ENCODE results near the gene CBLC. TPM values are rescaled to one million over a fixed set of nuclear protein-coding genes. Genes with fewer than 3 reads are reported as not detected.
A peak's percentile ranks its signal among the peaks of the same experiment; 100 is the strongest.

Gene CBLC
- total RNA-seq, 2 experiments from 2014 or later: not detected

DNA sequence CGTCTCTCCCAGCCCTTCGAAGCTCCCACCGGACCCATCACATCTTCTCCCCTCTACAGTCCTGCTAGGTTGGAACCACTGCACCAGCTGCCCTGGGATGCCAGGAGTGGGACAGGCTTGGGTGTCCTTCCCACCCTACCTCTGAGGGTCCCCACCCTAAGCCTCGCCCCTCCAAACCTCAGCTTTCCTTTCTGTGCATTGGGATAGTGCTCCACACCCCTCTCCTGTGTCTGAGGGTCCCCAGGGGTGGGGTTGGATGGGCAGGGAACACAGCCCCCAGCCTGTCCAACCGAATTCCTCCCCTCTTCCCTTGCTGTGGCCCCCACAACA is 31.1 kb upstream of the CBLC start:
- Histone ChIP-seq H3K4me3 (ENCODE audit: low read length) (no peak overlapping the region), H3K9me3 (ENCODE audit: control insufficient read depth in 1 of 2, insufficient read depth in 1 of 2, low read length in 2 of 2) (no peaks in the 10 kb centered on the region), H3K27ac (ENCODE audit: low read depth in 1 of 2, low read length in 2 of 2) (peak overlapping the region; percentile 83 to 92), H3K4me1 (ENCODE audit: insufficient read depth, low read length) (peaks cover 56% of the 10 kb centered on the region), H3K36me3 (ENCODE audit: insufficient read depth, low read length) (peaks cover 8% of the 10 kb centered on the region), H3K27me3 (ENCODE audit: control insufficient read depth in 1 of 2, insufficient read depth in 2 of 2, low read length in 2 of 2) (no peaks in the 10 kb centered on the region)
- H3K36me3 Mint-ChIP-seq (ENCODE audit: low read depth): peaks cover 24% of the 10 kb centered on the region
- peaks cover 47% of the 10 kb centered on the region for H3K4me1 Mint-ChIP-seq (ENCODE audit: low read depth)
- POLR2A ChIA-PET: no interaction called here
- CTCF ChIA-PET: interaction anchor here (5.3 kb wide), 1 partner anchor 24 kb away, joined by 23 read pairs; no protein-coding TSS in a partner anchor
- peak overlapping the region; percentile 91 for H3K27ac Mint-ChIP-seq
- no peak for DNase-seq
- H3K27me3 Mint-ChIP-seq: no peaks in the 10 kb centered on the region
- intact Hi-C loops (cut with DNase I, micrococcal nuclease): loop anchor here in 1 of 2 experiments (2.0 kb wide), 1 partner anchor 22 kb away; no protein-coding TSS in a partner anchor
- TF ChIP-seq, protein P1, sequence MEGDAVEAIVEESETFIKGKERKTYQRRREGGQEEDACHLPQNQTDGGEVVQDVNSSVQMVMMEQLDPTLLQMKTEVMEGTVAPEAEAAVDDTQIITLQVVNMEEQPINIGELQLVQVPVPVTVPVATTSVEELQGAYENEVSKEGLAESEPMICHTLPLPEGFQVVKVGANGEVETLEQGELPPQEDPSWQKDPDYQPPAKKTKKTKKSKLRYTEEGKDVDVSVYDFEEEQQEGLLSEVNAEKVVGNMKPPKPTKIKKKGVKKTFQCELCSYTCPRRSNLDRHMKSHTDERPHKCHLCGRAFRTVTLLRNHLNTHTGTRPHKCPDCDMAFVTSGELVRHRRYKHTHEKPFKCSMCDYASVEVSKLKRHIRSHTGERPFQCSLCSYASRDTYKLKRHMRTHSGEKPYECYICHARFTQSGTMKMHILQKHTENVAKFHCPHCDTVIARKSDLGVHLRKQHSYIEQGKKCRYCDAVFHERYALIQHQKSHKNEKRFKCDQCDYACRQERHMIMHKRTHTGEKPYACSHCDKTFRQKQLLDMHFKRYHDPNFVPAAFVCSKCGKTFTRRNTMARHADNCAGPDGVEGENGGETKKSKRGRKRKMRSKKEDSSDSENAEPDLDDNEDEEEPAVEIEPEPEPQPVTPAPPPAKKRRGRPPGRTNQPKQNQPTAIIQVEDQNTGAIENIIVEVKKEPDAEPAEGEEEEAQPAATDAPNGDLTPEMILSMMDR (IDR thresholded peaks at IDR 0.05): no peak
- H3K9me3 Mint-ChIP-seq: no peaks in the 10 kb centered on the region
- no peak for ATAC-seq (ENCODE audit: poor library complexity)
- peak overlapping the region; percentile 94 for H3K4me3 Mint-ChIP-seq

DNA sequence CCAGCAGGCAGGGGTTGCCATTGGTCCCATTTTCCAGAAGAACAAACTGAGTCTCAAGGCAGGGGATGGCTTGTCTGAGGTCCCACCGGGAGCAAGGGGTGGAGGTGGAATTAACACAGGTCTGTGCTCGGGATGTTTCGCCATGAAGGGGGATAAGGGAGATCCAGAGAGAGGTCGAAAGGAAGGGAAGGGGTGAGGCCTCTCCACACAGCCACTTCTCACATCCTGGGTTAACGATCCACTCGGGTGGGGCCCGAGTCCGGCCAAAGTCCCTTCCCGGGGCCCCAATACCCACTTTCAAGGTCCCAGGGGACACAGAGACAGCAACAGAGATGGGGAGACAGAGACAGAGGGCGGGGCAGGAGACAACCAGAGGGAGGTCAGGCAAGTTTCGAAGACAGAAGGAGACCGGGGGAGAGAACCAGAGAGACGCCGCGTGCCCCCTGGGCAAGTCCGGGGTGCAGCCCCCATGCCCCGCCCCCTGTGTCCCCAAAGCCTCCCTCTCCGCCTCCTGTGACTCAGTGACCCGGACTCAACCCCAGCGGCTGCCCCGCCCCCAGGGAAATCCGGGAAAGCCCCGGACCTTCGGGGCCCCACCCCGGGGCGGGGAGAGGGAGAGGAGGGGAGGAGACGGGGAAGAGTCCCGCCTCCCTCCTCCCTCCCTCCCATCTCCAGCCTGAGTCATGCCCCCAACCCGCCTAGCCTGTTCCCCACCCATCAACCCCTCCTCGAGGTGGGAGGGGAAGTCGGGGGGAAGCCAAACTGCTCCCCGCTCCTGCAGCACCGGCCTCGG is 30.5 kb upstream of the CBLC start:
- no peaks in the 10 kb centered on the region for H3K9me3 Mint-ChIP-seq
- peaks cover 52% of the 10 kb centered on the region for H3K4me1 Mint-ChIP-seq (ENCODE audit: low read depth)
- H3K27ac Mint-ChIP-seq: peak overlapping the region; percentile 91
- TF ChIP-seq, protein P1 (IDR thresholded peaks at IDR 0.05): no peak
- DNase-seq (peak; percentile 67 to 96 (median 88)), ATAC-seq (ENCODE audit: poor library complexity) (peak; percentile 74)
- Histone ChIP-seq H3K4me1 (ENCODE audit: insufficient read depth, low read length) (peaks cover 57% of the 10 kb centered on the region), H3K36me3 (ENCODE audit: insufficient read depth, low read length) (peaks cover 10% of the 10 kb centered on the region), H3K9me3 (ENCODE audit: control insufficient read depth in 1 of 2, insufficient read depth in 1 of 2, low read length in 2 of 2) (no peaks in the 10 kb centered on the region), H3K4me3 (ENCODE audit: low read length) (peak overlapping the region; percentile 76), H3K27ac (ENCODE audit: low read depth in 1 of 2, low read length in 2 of 2) (peak overlapping the region; percentile 90 to 92), H3K27me3 (ENCODE audit: control insufficient read depth in 1 of 2, insufficient read depth in 2 of 2, low read length in 2 of 2) (no peaks in the 10 kb centered on the region)
- no peaks in the 10 kb centered on the region for H3K27me3 Mint-ChIP-seq
- intact Hi-C loops (cut with DNase I, micrococcal nuclease): loop anchor here (1.0 to 2.0 kb wide), 2 partner anchors 22 to 23 kb away; no protein-coding TSS in a partner anchor
- ChIA-PET POLR2A (no interaction called here), CTCF (interaction anchor here (5.3 kb wide), 1 partner anchor 23 kb away, joined by 23 read pairs; no protein-coding TSS in a partner anchor)
- peak overlapping the region; percentile 94 for H3K4me3 Mint-ChIP-seq
- H3K36me3 Mint-ChIP-seq (ENCODE audit: low read depth): peaks cover 26% of the 10 kb centered on the region

DNA sequence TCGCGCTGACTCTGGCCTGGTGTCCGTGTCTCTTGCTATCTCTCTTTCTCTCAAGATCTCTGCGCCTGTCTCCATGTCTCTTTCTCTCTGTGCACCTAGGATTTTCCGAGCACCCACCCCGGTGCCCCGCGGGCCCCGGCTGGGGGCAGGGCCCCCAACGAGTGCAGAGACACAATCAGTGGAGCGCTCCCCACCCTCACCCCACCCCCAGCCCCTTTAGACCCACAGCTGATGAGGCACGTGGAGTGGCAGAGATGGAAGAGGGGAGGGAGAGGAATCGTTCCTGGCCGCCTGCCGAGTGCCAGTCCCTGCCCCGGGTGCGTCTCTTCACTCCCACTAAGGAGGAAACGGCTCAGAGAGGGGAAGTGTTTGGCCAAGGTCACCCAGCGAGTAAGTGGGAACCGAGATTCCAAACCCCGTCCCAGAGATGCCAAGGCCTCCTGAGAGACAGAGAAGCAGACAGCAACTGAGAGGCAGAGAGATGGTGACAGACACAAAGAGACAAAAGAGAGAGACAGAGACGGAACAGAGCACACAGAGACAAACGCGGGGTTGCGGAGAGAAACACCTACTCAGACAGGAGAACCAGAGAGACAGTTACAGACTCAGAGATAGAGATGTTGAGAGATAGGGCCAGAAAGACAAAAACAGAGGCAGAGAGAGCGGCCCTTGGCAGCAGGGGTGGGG is 29.8 kb upstream of the CBLC start:
- POLR2A ChIA-PET: no interaction called here
- Histone ChIP-seq H3K27me3 (ENCODE audit: control insufficient read depth in 1 of 2, insufficient read depth in 2 of 2, low read length in 2 of 2) (no peaks in the 10 kb centered on the region), H3K27ac (ENCODE audit: low read depth in 1 of 2, low read length in 2 of 2) (peak overlapping the region; percentile 90 to 92), H3K36me3 (ENCODE audit: insufficient read depth, low read length) (peaks cover 14% of the 10 kb centered on the region), H3K4me3 (ENCODE audit: low read length) (peak overlapping the region; percentile 76), H3K9me3 (ENCODE audit: control insufficient read depth in 1 of 2, insufficient read depth in 1 of 2, low read length in 2 of 2) (no peaks in the 10 kb centered on the region), H3K4me1 (ENCODE audit: insufficient read depth, low read length) (peaks cover 60% of the 10 kb centered on the region)
- Mint-ChIP-seq H3K27me3 (no peaks in the 10 kb centered on the region), H3K9me3 (no peaks in the 10 kb centered on the region), H3K36me3 (ENCODE audit: low read depth) (peaks cover 33% of the 10 kb centered on the region), H3K4me1 (ENCODE audit: low read depth) (peaks cover 56% of the 10 kb centered on the region), H3K4me3 (peak overlapping the region; percentile 94), H3K27ac (peak overlapping the region; percentile 91)
- ATAC-seq (ENCODE audit: poor library complexity): peak; percentile 39
- CTCF ChIA-PET: no interaction called here
- peak in 5 of 14 experiments; percentile 11 to 44 (median 32) for DNase-seq
- intact Hi-C loops (cut with DNase I, micrococcal nuclease): loop anchor here (1.0 to 2.0 kb wide), 2 partner anchors 22 to 23 kb away; no protein-coding TSS in a partner anchor
- TF ChIP-seq, protein P1 (IDR thresholded peaks at IDR 0.05): no peak

All from CD4-positive, alpha-beta T cell (primary cell).